Activated CD4-positive, alpha-beta memory T cell treated with anti-CD3 and anti-CD28 coated beads for 36 hours (primary cell): Measurements from ENCODE around the gene SETD2. TPM values are rescaled to one million over a fixed set of nuclear protein-coding genes. Genes with fewer than 3 reads are reported as not detected.
A peak's percentile ranks its signal among the peaks of the same experiment; 100 is the strongest.
"Not testable (repeated sequence)": the region's sequence is repeated elsewhere in the genome, so short reads cannot be mapped to it uniquely, and the experiment has no call there.

ENCODE experiments used
- CTCF ChIA-PET: fragments of 350-600 bp; sonication (Branson Sonifier 250); formaldehyde crosslinking; loops from one replicate; lab custom pipeline; 2021; ENCODE audit warnings: antibody characterized with exemption, inconsistent platforms; lab: Charles Lee
- POLR2A ChIA-PET: fragments of 350-600 bp; sonication (Branson Sonifier 250); formaldehyde crosslinking; loops from one replicate; lab custom pipeline; 2021; ENCODE audit warnings: antibody characterized with exemption; lab: Charles Lee
- DNase-seq: peaks from one replicate; pipeline ENCODE4 v3.0.0-alpha.2; 2020
- H3K27ac Mint-ChIP-seq: one replicate; pipeline ENCODE4 v1.8.0; 2021; ENCODE audit warnings: mixed read lengths
- H3K27me3 Mint-ChIP-seq: one replicate; pipeline ENCODE4 v1.8.0; 2021; ENCODE audit warnings: mixed read lengths
- H3K36me3 Mint-ChIP-seq: one replicate; pipeline ENCODE4 v1.8.0; 2021; ENCODE audit warnings: mixed read lengths
- H3K4me1 Mint-ChIP-seq: one replicate; pipeline ENCODE4 v1.8.0; 2021; ENCODE audit warnings: low read depth, mixed read lengths
- H3K4me3 Mint-ChIP-seq: one replicate; pipeline ENCODE4 v1.8.0; 2021; ENCODE audit warnings: mild to moderate bottlenecking, mixed read lengths
- H3K9me3 Mint-ChIP-seq: one replicate; pipeline ENCODE4 v1.8.0; 2021; ENCODE audit warnings: mixed read lengths
- intact Hi-C: fragments of 100-400 bp; cut with micrococcal nuclease; formaldehyde crosslinking; loops from one replicate; pipeline ENCODE4 v1.15.1; 2023
- total RNA-seq, 2 experiments: library from RNA; stranded (reverse); gene quantifications; one replicate each; pipeline ENCODE4 v1.2.3, GENCODE V29; 2021

The SETD2 gene
- total RNA-seq, 2 experiments from 2014 or later, result 31.2 to 31.8 TPM

- ChIA-PET CTCF (no interaction called here), POLR2A (interaction anchor here (0.7 kb wide), 1 partner anchor 1368 kb away, joined by 6 read pairs; no protein-coding TSS in a partner anchor)
- DNase-seq, result no peak
- peaks cover 42% of the 10 kb centered on the region for H3K4me1 Mint-ChIP-seq
- H3K9me3 Mint-ChIP-seq, result peaks cover 2% of the 10 kb centered on the region
- H3K27me3 Mint-ChIP-seq, result no peaks in the 10 kb centered on the region
- peak overlapping the region; percentile 55 for H3K27ac Mint-ChIP-seq
- H3K4me3 Mint-ChIP-seq, result no peak overlapping the region
- peaks cover 46% of the 10 kb centered on the region for H3K36me3 Mint-ChIP-seq
- intact Hi-C loops, result no loop called here
Observed at GRCh38 chr3:47117807-47118364, 46.0 kb downstream of the SETD2 start.

GRCh38 chr3:47115524-47115923, 48.4 kb downstream of the SETD2 start:
- H3K4me3 Mint-ChIP-seq, intact Hi-C loops, H3K9me3 Mint-ChIP-seq, H3K27me3 Mint-ChIP-seq, DNase-seq, H3K27ac Mint-ChIP-seq, CTCF ChIA-PET, POLR2A ChIA-PET: not testable (repeated sequence)
- Mint-ChIP-seq H3K4me1 (peaks cover 25% of the 10 kb centered on the region), H3K36me3 (peaks cover 37% of the 10 kb centered on the region)

- no peaks in the 10 kb centered on the region for H3K9me3 Mint-ChIP-seq
- ChIA-PET CTCF (interaction anchor here (1.5 kb wide), 1 partner anchor 18 kb away, joined by 3 read pairs; no protein-coding TSS in a partner anchor), POLR2A (no interaction called here)
- DNase-seq, result no peak
- peaks cover 28% of the 10 kb centered on the region for H3K36me3 Mint-ChIP-seq
- H3K27me3 Mint-ChIP-seq, result no peaks in the 10 kb centered on the region
- peaks cover 10% of the 10 kb centered on the region for H3K4me1 Mint-ChIP-seq
- H3K4me3 Mint-ChIP-seq, result no peak overlapping the region
- no peak overlapping the region for H3K27ac Mint-ChIP-seq
- intact Hi-C loops, result no loop called here
Observed at GRCh38 chr3:47113669-47114365, 50.1 kb downstream of the SETD2 start.

GRCh38 chr3:47112997-47113396, 50.9 kb downstream of the SETD2 start:
- CTCF ChIA-PET, result interaction anchor here (1.5 kb wide), 1 partner anchor 17 kb away, joined by 3 read pairs; no protein-coding TSS in a partner anchor
- peaks cover 30% of the 10 kb centered on the region for H3K36me3 Mint-ChIP-seq
- peaks cover 9% of the 10 kb centered on the region for H3K4me1 Mint-ChIP-seq
- POLR2A ChIA-PET, result no interaction called here
- no peaks in the 10 kb centered on the region for H3K27me3 Mint-ChIP-seq
- intact Hi-C loops, result no loop called here
- no peak for DNase-seq
- H3K9me3 Mint-ChIP-seq, result no peaks in the 10 kb centered on the region
- H3K27ac Mint-ChIP-seq, result no peak overlapping the region
- H3K4me3 Mint-ChIP-seq, result no peak overlapping the region

GRCh38 chr3:47109393-47109792, 54.5 kb downstream of the SETD2 start:
- H3K27me3 Mint-ChIP-seq, result no peaks in the 10 kb centered on the region
- H3K4me1 Mint-ChIP-seq, result no peaks in the 10 kb centered on the region
- no peak overlapping the region for H3K4me3 Mint-ChIP-seq
- CTCF ChIA-PET, result no interaction called here
- H3K36me3 Mint-ChIP-seq, result peaks cover 29% of the 10 kb centered on the region
- no peak overlapping the region for H3K27ac Mint-ChIP-seq
- no peaks in the 10 kb centered on the region for H3K9me3 Mint-ChIP-seq
- intact Hi-C loops, result loop anchor here (5.0 kb wide), 1 partner anchor 42 kb away; no protein-coding TSS in a partner anchor
- no peak for DNase-seq
- POLR2A ChIA-PET, result no interaction called here

- no peaks in the 10 kb centered on the region for H3K9me3 Mint-ChIP-seq
- ChIA-PET POLR2A (no interaction called here), CTCF (interaction anchor here (0.7 kb wide), 1 partner anchor 262 kb away, joined by 3 read pairs; no protein-coding TSS in a partner anchor)
Observed at GRCh38 chr3:47108546-47108945, 55.4 kb downstream of the SETD2 start.

GRCh38 chr3:47104259-47104658, 59.7 kb downstream of the SETD2 start:
- Mint-ChIP-seq H3K27ac (no peak overlapping the region), H3K36me3 (peaks cover 18% of the 10 kb centered on the region), H3K27me3 (no peaks in the 10 kb centered on the region), H3K4me1 (no peaks in the 10 kb centered on the region), H3K9me3 (no peaks in the 10 kb centered on the region), H3K4me3 (no peak overlapping the region)
- CTCF ChIA-PET, result no interaction called here
- no peak for DNase-seq
- POLR2A ChIA-PET, result no interaction called here
- intact Hi-C loops, result no loop called here

More at GRCh38 chr3:47108546-47108945, 55.4 kb downstream of the SETD2 start:
- H3K4me1 Mint-ChIP-seq, result no peaks in the 10 kb centered on the region
- H3K36me3 Mint-ChIP-seq, result peaks cover 26% of the 10 kb centered on the region
- H3K4me3 Mint-ChIP-seq, result no peak overlapping the region
- no peaks in the 10 kb centered on the region for H3K27me3 Mint-ChIP-seq
- DNase-seq, result no peak
- no peak overlapping the region for H3K27ac Mint-ChIP-seq
- intact Hi-C loops, result loop anchor here (5.0 kb wide), 1 partner anchor 41 kb away; no protein-coding TSS in a partner anchor

- ChIA-PET POLR2A (no interaction called here), CTCF (no interaction called here)
- intact Hi-C loops, result no loop called here
- Mint-ChIP-seq H3K4me3 (no peak overlapping the region), H3K9me3 (no peaks in the 10 kb centered on the region), H3K27me3 (no peaks in the 10 kb centered on the region), H3K36me3 (peaks cover 18% of the 10 kb centered on the region), H3K4me1 (no peaks in the 10 kb centered on the region), H3K27ac (no peak overlapping the region)
- no peak for DNase-seq
Observed at GRCh38 chr3:47103619-47104018, 60.3 kb downstream of the SETD2 start.

GRCh38 chr3:47102081-47102600, 61.8 kb downstream of the SETD2 start:
- ChIA-PET CTCF (no interaction called here), POLR2A (no interaction called here)
- DNase-seq, result no peak
- Mint-ChIP-seq H3K27ac (no peak overlapping the region), H3K27me3 (no peaks in the 10 kb centered on the region), H3K4me1 (no peaks in the 10 kb centered on the region), H3K36me3 (peaks cover 24% of the 10 kb centered on the region), H3K9me3 (no peaks in the 10 kb centered on the region), H3K4me3 (no peak overlapping the region)
- intact Hi-C loops, result no loop called here

- intact Hi-C loops, result no loop called here
- CTCF ChIA-PET, result no interaction called here
- POLR2A ChIA-PET, result no interaction called here
- Mint-ChIP-seq H3K27me3 (no peaks in the 10 kb centered on the region), H3K9me3 (no peaks in the 10 kb centered on the region), H3K4me3 (no peak overlapping the region), H3K27ac (no peak overlapping the region), H3K36me3 (peaks cover 40% of the 10 kb centered on the region), H3K4me1 (no peaks in the 10 kb centered on the region)
- DNase-seq, result no peak
Observed at GRCh38 chr3:47098910-47099309, 65.0 kb downstream of the SETD2 start.

- Mint-ChIP-seq H3K36me3 (peaks cover 36% of the 10 kb centered on the region), H3K4me1 (no peaks in the 10 kb centered on the region), H3K27me3 (no peaks in the 10 kb centered on the region), H3K9me3 (no peaks in the 10 kb centered on the region), H3K4me3 (no peak overlapping the region), H3K27ac (no peak overlapping the region)
- ChIA-PET CTCF (interaction anchor here (1.4 kb wide), 1 partner anchor 66 kb away, joined by 3 read pairs; the partner anchor contains the start of gene SETD2), POLR2A (no interaction called here)
- intact Hi-C loops, result no loop called here
- no peak for DNase-seq
Observed at GRCh38 chr3:47097864-47098263, 66.0 kb downstream of the SETD2 start.

- no peaks in the 10 kb centered on the region for H3K4me1 Mint-ChIP-seq
- intact Hi-C loops, result no loop called here
- ChIA-PET POLR2A (no interaction called here), CTCF (interaction anchor here (1.4 kb wide), 1 partner anchor 67 kb away, joined by 3 read pairs; the partner anchor contains the start of gene SETD2)
- DNase-seq, result no peak
- H3K27ac Mint-ChIP-seq, result no peak overlapping the region
- no peaks in the 10 kb centered on the region for H3K27me3 Mint-ChIP-seq
- peaks cover 32% of the 10 kb centered on the region for H3K36me3 Mint-ChIP-seq
- no peak overlapping the region for H3K4me3 Mint-ChIP-seq
- no peaks in the 10 kb centered on the region for H3K9me3 Mint-ChIP-seq
Observed at GRCh38 chr3:47096959-47097358, 67.0 kb downstream of the SETD2 start.
